Hepatocyte (in vitro differentiated cells): ENCODE data around the gene DGCR6L. TPM values are rescaled to one million over a fixed set of nuclear protein-coding genes. Genes with fewer than 3 reads are reported as not detected.
"Not testable (repeated sequence)": the region's sequence is repeated elsewhere in the genome, so short reads cannot be mapped to it uniquely, and the experiment has no call there.

ENCODE experiments used
- DNase-seq: peaks from one replicate; pipeline ENCODE4 v3.0.0-alpha.2; 2016; ENCODE audit warnings: low spot score
- H2AFZ ChIP-seq: fragments of 200-600 bp; sonication (generic); 2 replicates; pipeline ENCODE4 v1.6.0; 2016; ENCODE audit warnings: antibody characterized with exemption, mild to moderate bottlenecking
- H3K27ac ChIP-seq: fragments of 200-600 bp; sonication (generic); 2 replicates; pipeline ENCODE4 v1.5.1; 2016; ENCODE audit warnings: mild to moderate bottlenecking
- H3K27me3 ChIP-seq: fragments of 200-600 bp; sonication (generic); 2 replicates; pipeline ENCODE4 v1.6.1; 2016
- H3K36me3 ChIP-seq: fragments of 200-600 bp; sonication (generic); replicated peaks from 2 replicates; pipeline ENCODE4 v1.5.1; 2016; ENCODE audit warnings: low read depth; ENCODE audit not compliant: insufficient read depth
- H3K4me1 ChIP-seq: fragments of 200-600 bp; sonication (generic); 2 replicates; pipeline ENCODE4 v1.5.1; 2016; ENCODE audit warnings: mild to moderate bottlenecking, moderate library complexity; ENCODE audit not compliant: insufficient read depth
- H3K4me2 ChIP-seq: fragments of 200-600 bp; sonication (generic); 2 replicates; pipeline ENCODE4 v1.6.0; 2016
- H3K4me3 ChIP-seq: fragments of 200-600 bp; sonication (generic); 2 replicates; pipeline ENCODE4 v1.5.1; 2016; ENCODE audit warnings: mild to moderate bottlenecking
- H3K79me2 ChIP-seq: fragments of 200-600 bp; sonication (generic); 2 replicates; pipeline ENCODE4 v1.6.0; 2017; ENCODE audit warnings: mild to moderate bottlenecking
- H3K9me2 ChIP-seq: fragments of 200-600 bp; sonication (generic); replicated peaks from 2 replicates; pipeline ENCODE4 v1.6.0; 2017; ENCODE audit warnings: mild to moderate bottlenecking; ENCODE audit not compliant: insufficient read depth
- H3K9me3 ChIP-seq: fragments of 200-600 bp; sonication (generic); 2 replicates; pipeline ENCODE4 v1.5.1; 2016; ENCODE audit warnings: low read depth, mild to moderate bottlenecking
- H4K20me1 ChIP-seq: fragments of 200-600 bp; sonication (generic); 2 replicates; pipeline ENCODE4 v1.6.0; 2016; ENCODE audit warnings: mild to moderate bottlenecking; ENCODE audit not compliant: insufficient read depth, poor library complexity, severe bottlenecking
- EZH2 ChIP-seq: fragments of 200-600 bp; sonication (generic); IDR thresholded peaks from 2 replicates; pipeline ENCODE4 v1.6.1; 2016; ENCODE audit warnings: antibody characterized with exemption, mild to moderate bottlenecking, borderline replicate concordance
- EZH2phosphoT487 ChIP-seq: fragments of 200-600 bp; sonication (generic); IDR thresholded peaks from one replicate; pipeline ENCODE4 v1.6.1; 2018; ENCODE audit warnings: antibody characterized with exemption, mild to moderate bottlenecking, low read depth, moderate library complexity; ENCODE audit not compliant: unreplicated experiment, severe bottlenecking
- WGBS: methylation state at CpG from one replicate; pipeline ENCODE4 v1.1.6; 2016; ENCODE audit warnings: low lambda C conversion rate; ENCODE audit errors: missing lambda C conversion rate; 5-methylcytosine and 5-hydroxymethylcytosine counted together
- polyA plus RNA-seq: library from polyadenylated mRNA; unstranded; fragments of >200 nt; fragmentation: Nextera tagmentation; extraction: Ambion mirVana; gene quantifications from 2 replicates; pipeline ENCODE4 v1.2.1, GENCODE V29; 2016
- total RNA-seq: library from RNA; depleted of rRNA; stranded (reverse); fragments of >200 nt; gene quantifications from 2 replicates; pipeline ENCODE4 v1.2.3, GENCODE V29; 2014
- TF ChIP-seq, protein P1 (sequence below): fragments of 200-600 bp; sonication (generic); IDR thresholded peaks from 2 replicates; pipeline ENCODE4 v1.5.1; 2016; ENCODE audit warnings: antibody characterized with exemption, mild to moderate bottlenecking; ENCODE audit not compliant: poor library complexity

Gene DGCR6L
- total and polyA plus RNA-seq, 2 experiments from 2014 or later: 49.8 to 93.4 TPM

- Histone ChIP-seq H3K9me3 (no peaks in the 10 kb centered on the region), H3K4me2 (no peak overlapping the region), H3K4me3 (no peak overlapping the region), H3K9me2 (no peaks in the 10 kb centered on the region), H3K27me3 (peaks cover 3% of the 10 kb centered on the region), H4K20me1 (no peaks in the 10 kb centered on the region), H3K36me3 (no peaks in the 10 kb centered on the region), H3K4me1 (no peaks in the 10 kb centered on the region), H3K27ac (no peak overlapping the region), H2AFZ (no peak overlapping the region), H3K79me2 (no peaks in the 10 kb centered on the region)
- WGBS: 78% methylated on average over 13 of the region's 21 CpGs
- TF ChIP-seq, protein P1, sequence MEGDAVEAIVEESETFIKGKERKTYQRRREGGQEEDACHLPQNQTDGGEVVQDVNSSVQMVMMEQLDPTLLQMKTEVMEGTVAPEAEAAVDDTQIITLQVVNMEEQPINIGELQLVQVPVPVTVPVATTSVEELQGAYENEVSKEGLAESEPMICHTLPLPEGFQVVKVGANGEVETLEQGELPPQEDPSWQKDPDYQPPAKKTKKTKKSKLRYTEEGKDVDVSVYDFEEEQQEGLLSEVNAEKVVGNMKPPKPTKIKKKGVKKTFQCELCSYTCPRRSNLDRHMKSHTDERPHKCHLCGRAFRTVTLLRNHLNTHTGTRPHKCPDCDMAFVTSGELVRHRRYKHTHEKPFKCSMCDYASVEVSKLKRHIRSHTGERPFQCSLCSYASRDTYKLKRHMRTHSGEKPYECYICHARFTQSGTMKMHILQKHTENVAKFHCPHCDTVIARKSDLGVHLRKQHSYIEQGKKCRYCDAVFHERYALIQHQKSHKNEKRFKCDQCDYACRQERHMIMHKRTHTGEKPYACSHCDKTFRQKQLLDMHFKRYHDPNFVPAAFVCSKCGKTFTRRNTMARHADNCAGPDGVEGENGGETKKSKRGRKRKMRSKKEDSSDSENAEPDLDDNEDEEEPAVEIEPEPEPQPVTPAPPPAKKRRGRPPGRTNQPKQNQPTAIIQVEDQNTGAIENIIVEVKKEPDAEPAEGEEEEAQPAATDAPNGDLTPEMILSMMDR: no peak
- DNase-seq: no peak
Observed at GRCh38 chr22:20305894-20306645, 13.8 kb downstream of the DGCR6L start.

DNA sequence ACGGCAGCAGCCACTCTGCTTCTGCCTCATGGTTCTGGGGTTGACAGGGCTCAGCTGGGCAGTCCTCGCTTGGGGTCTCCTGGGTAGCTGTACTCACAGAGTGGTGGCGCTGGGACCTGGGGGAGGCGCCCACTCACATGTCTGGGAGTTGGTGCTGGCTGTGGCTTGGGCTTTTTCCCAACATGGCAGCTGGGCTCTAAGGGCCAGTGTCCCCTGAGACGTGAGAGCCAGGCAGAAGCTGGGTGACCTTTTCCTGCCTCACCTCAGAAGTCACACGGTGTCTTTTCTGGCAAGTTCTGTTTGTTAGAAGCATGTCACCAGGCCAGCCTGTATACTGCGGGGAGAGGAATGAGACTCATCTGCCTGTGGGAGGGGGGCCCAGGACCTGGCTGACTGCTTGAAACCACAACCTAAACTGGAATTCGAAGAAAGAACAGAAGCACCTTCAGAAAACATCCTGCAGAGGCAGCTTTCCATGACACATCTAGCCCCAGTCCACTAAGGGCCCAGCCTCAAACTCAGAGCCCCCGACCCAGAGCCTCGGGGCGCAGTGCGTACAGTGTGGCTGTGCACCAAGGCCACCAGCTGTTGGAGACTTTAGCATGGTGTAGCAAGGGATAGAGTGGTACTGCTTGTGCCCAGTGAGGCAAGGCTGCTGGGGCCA lies 14.5 kb downstream of the DGCR6L start:
- H3K4me3 ChIP-seq, H3K9me2 ChIP-seq, H3K27ac ChIP-seq, H4K20me1 ChIP-seq, H3K4me1 ChIP-seq, H3K9me3 ChIP-seq, H3K36me3 ChIP-seq, DNase-seq, H2AFZ ChIP-seq, H3K27me3 ChIP-seq, H3K4me2 ChIP-seq, H3K79me2 ChIP-seq: not testable (repeated sequence)
- 88% methylated on average over 12 of the region's 12 CpGs for WGBS

DNA sequence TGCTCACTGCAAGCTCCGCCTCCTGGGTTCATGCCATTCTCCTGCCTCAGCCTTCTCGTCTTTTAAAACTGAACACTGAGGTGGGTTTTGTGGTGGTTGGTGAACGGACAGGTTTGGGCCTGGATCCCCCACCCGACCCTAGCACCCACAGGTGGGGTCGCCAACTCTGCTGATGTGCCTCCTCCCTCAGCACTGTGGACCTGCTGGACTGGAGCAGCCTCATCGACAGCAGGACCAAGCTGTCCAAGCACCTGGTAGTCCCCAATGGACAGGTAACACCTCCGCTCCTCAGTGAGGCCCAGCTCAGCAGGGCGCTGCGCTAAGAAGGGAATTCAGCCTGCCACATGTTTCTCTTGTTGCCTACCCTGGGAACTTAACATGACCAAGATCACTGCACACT lies 15.2 kb downstream of the DGCR6L start:
- Histone ChIP-seq H2AFZ (no peak overlapping the region), H3K4me1 (peaks cover 4% of the 10 kb centered on the region), H3K4me3 (no peak overlapping the region), H3K79me2 (no peaks in the 10 kb centered on the region), H3K9me2 (no peaks in the 10 kb centered on the region), H4K20me1 (no peaks in the 10 kb centered on the region), H3K4me2 (no peak overlapping the region), H3K27ac (no peak overlapping the region), H3K9me3 (no peaks in the 10 kb centered on the region), H3K36me3 (no peaks in the 10 kb centered on the region), H3K27me3 (peaks cover 3% of the 10 kb centered on the region)
- no peak for DNase-seq
- 89% methylated on average over 9 of the region's 9 CpGs for WGBS
- TF ChIP-seq, protein P1: no peak
- no peak for TF ChIP-seq EZH2phosphoT487
- no peak for TF ChIP-seq EZH2

- WGBS: 74% methylated on average over 3 of the region's 7 CpGs
Observed at GRCh38 chr22:20303229-20303534, 16.7 kb downstream of the DGCR6L start.

More at GRCh38 chr22:20303229-20303534, 16.7 kb downstream of the DGCR6L start:
- H3K27ac ChIP-seq, DNase-seq, H3K27me3 ChIP-seq, H4K20me1 ChIP-seq, H3K4me3 ChIP-seq, H3K9me3 ChIP-seq, H3K9me2 ChIP-seq, H2AFZ ChIP-seq, H3K4me2 ChIP-seq, H3K36me3 ChIP-seq, H3K79me2 ChIP-seq: not testable (repeated sequence)
- H3K4me1 ChIP-seq: peaks cover 13% of the 10 kb centered on the region
